ENCODE measurements around the gene LNX1.
A peak's percentile ranks its signal among the peaks of the same experiment; 100 is the strongest.

The LNX1 gene

GRCh38 chr4:53502094-53502493, 89.2 kb downstream of the LNX1 start:
- Histone ChIP-seq H3K27me3 (ENCODE audit: insufficient read depth, low read length) (no peaks in the 10 kb centered on the region), H3K79me2 (ENCODE audit: control insufficient read depth, insufficient read depth, low read length, unreplicated experiment) (no peaks in the 10 kb centered on the region), H3K4me3 (ENCODE audit: low read depth, low read length) (no peak overlapping the region), H3K36me3 (ENCODE audit: insufficient read depth, low read length) (no peaks in the 10 kb centered on the region), H2AFZ (ENCODE audit: low read length, unreplicated experiment) (no peak overlapping the region), H3K27ac (ENCODE audit: low read depth, low read length) (no peak overlapping the region), H3K4me1 (ENCODE audit: control insufficient read depth, insufficient read depth, low read length, unreplicated experiment) (peaks cover 5% of the 10 kb centered on the region)

- no peak overlapping the region for H3K27ac ChIP-seq (ENCODE audit: low read depth, low read length)
- no peaks in the 10 kb centered on the region for H3K27me3 ChIP-seq (ENCODE audit: insufficient read depth, low read length)
- no peaks in the 10 kb centered on the region for H3K4me1 ChIP-seq (ENCODE audit: control insufficient read depth, insufficient read depth, low read length, unreplicated experiment)
- H3K36me3 ChIP-seq (ENCODE audit: insufficient read depth, low read length), result no peaks in the 10 kb centered on the region
- no peak overlapping the region for H3K4me3 ChIP-seq (ENCODE audit: low read depth, low read length)
- no peak overlapping the region for H2AFZ ChIP-seq (ENCODE audit: low read length, unreplicated experiment)
- H3K79me2 ChIP-seq (ENCODE audit: control insufficient read depth, insufficient read depth, low read length, unreplicated experiment), result no peaks in the 10 kb centered on the region
Observed at GRCh38 chr4:53501561-53501960, 89.7 kb downstream of the LNX1 start.

GRCh38 chr4:53500546-53500945, 90.7 kb downstream of the LNX1 start:
- H3K36me3 ChIP-seq (ENCODE audit: insufficient read depth, low read length), result no peaks in the 10 kb centered on the region
- no peaks in the 10 kb centered on the region for H3K4me1 ChIP-seq (ENCODE audit: control insufficient read depth, insufficient read depth, low read length, unreplicated experiment)
- no peaks in the 10 kb centered on the region for H3K27me3 ChIP-seq (ENCODE audit: insufficient read depth, low read length)
- no peak overlapping the region for H3K27ac ChIP-seq (ENCODE audit: low read depth, low read length)
- H3K79me2 ChIP-seq (ENCODE audit: control insufficient read depth, insufficient read depth, low read length, unreplicated experiment), result no peaks in the 10 kb centered on the region
- no peak overlapping the region for H3K4me3 ChIP-seq (ENCODE audit: low read depth, low read length)
- no peak overlapping the region for H2AFZ ChIP-seq (ENCODE audit: low read length, unreplicated experiment)

GRCh38 chr4:53499791-53500190, 91.5 kb downstream of the LNX1 start:
- Histone ChIP-seq H3K4me3 (ENCODE audit: low read depth, low read length) (no peak overlapping the region), H3K4me1 (ENCODE audit: control insufficient read depth, insufficient read depth, low read length, unreplicated experiment) (no peaks in the 10 kb centered on the region), H3K27ac (ENCODE audit: low read depth, low read length) (no peak overlapping the region), H3K79me2 (ENCODE audit: control insufficient read depth, insufficient read depth, low read length, unreplicated experiment) (no peaks in the 10 kb centered on the region), H3K36me3 (ENCODE audit: insufficient read depth, low read length) (no peaks in the 10 kb centered on the region), H3K27me3 (ENCODE audit: insufficient read depth, low read length) (no peaks in the 10 kb centered on the region), H2AFZ (ENCODE audit: low read length, unreplicated experiment) (no peak overlapping the region)

- no peaks in the 10 kb centered on the region for H3K36me3 ChIP-seq (ENCODE audit: insufficient read depth, low read length)
- no peak overlapping the region for H2AFZ ChIP-seq (ENCODE audit: low read length, unreplicated experiment)
- H3K27me3 ChIP-seq (ENCODE audit: insufficient read depth, low read length), result no peaks in the 10 kb centered on the region
- H3K27ac ChIP-seq (ENCODE audit: low read depth, low read length), result no peak overlapping the region
- H3K4me1 ChIP-seq (ENCODE audit: control insufficient read depth, insufficient read depth, low read length, unreplicated experiment), result no peaks in the 10 kb centered on the region
- no peak overlapping the region for H3K4me3 ChIP-seq (ENCODE audit: low read depth, low read length)
- no peaks in the 10 kb centered on the region for H3K79me2 ChIP-seq (ENCODE audit: control insufficient read depth, insufficient read depth, low read length, unreplicated experiment)
Observed at GRCh38 chr4:53498706-53499105, 92.6 kb downstream of the LNX1 start.

- H3K27me3 ChIP-seq (ENCODE audit: insufficient read depth, low read length), result no peaks in the 10 kb centered on the region
- H3K27ac ChIP-seq (ENCODE audit: low read depth, low read length), result no peak overlapping the region
- H3K36me3 ChIP-seq (ENCODE audit: insufficient read depth, low read length), result no peaks in the 10 kb centered on the region
- no peaks in the 10 kb centered on the region for H3K4me1 ChIP-seq (ENCODE audit: control insufficient read depth, insufficient read depth, low read length, unreplicated experiment)
- H3K4me3 ChIP-seq (ENCODE audit: low read depth, low read length), result no peak overlapping the region
- no peak overlapping the region for H2AFZ ChIP-seq (ENCODE audit: low read length, unreplicated experiment)
- H3K79me2 ChIP-seq (ENCODE audit: control insufficient read depth, insufficient read depth, low read length, unreplicated experiment), result no peaks in the 10 kb centered on the region
Observed at GRCh38 chr4:53497487-53498244, 93.6 kb downstream of the LNX1 start.

GRCh38 chr4:53494851-53495250, 96.4 kb downstream of the LNX1 start:
- Histone ChIP-seq H3K4me3 (ENCODE audit: low read depth, low read length) (no peak overlapping the region), H3K27me3 (ENCODE audit: insufficient read depth, low read length) (no peaks in the 10 kb centered on the region), H3K4me1 (ENCODE audit: control insufficient read depth, insufficient read depth, low read length, unreplicated experiment) (peaks cover 14% of the 10 kb centered on the region), H3K79me2 (ENCODE audit: control insufficient read depth, insufficient read depth, low read length, unreplicated experiment) (no peaks in the 10 kb centered on the region), H3K27ac (ENCODE audit: low read depth, low read length) (no peak overlapping the region), H2AFZ (ENCODE audit: low read length, unreplicated experiment) (no peak overlapping the region), H3K36me3 (ENCODE audit: insufficient read depth, low read length) (no peaks in the 10 kb centered on the region)

- H3K4me3 ChIP-seq (ENCODE audit: low read depth, low read length), result peak overlapping the region; percentile 5; the same call in 1 of the 2 replicates
- H3K27ac ChIP-seq (ENCODE audit: low read depth, low read length), result peak overlapping the region; percentile 77
- no peaks in the 10 kb centered on the region for H3K27me3 ChIP-seq (ENCODE audit: insufficient read depth, low read length)
- H2AFZ ChIP-seq (ENCODE audit: low read length, unreplicated experiment), result peak overlapping the region; percentile 62
- peaks cover 28% of the 10 kb centered on the region for H3K4me1 ChIP-seq (ENCODE audit: control insufficient read depth, insufficient read depth, low read length, unreplicated experiment)
- no peaks in the 10 kb centered on the region for H3K36me3 ChIP-seq (ENCODE audit: insufficient read depth, low read length)
- H3K79me2 ChIP-seq (ENCODE audit: control insufficient read depth, insufficient read depth, low read length, unreplicated experiment), result no peaks in the 10 kb centered on the region
Observed at GRCh38 chr4:53490965-53491622, 100.2 kb downstream of the LNX1 start.

- Histone ChIP-seq H3K27me3 (ENCODE audit: insufficient read depth, low read length) (no peaks in the 10 kb centered on the region), H3K79me2 (ENCODE audit: control insufficient read depth, insufficient read depth, low read length, unreplicated experiment) (no peaks in the 10 kb centered on the region), H3K36me3 (ENCODE audit: insufficient read depth, low read length) (no peaks in the 10 kb centered on the region), H3K4me3 (ENCODE audit: low read depth, low read length) (peak overlapping the region; percentile 5; the same call in 1 of the 2 replicates), H3K4me1 (ENCODE audit: control insufficient read depth, insufficient read depth, low read length, unreplicated experiment) (peaks cover 28% of the 10 kb centered on the region), H2AFZ (ENCODE audit: low read length, unreplicated experiment) (peak overlapping the region; percentile 62), H3K27ac (ENCODE audit: low read depth, low read length) (peak overlapping the region; percentile 77)
Observed at GRCh38 chr4:53490161-53490956, 100.9 kb downstream of the LNX1 start.

GRCh38 chr4:53489279-53489889, 101.9 kb downstream of the LNX1 start:
- no peak overlapping the region for H3K4me3 ChIP-seq (ENCODE audit: low read depth, low read length)
- H3K27me3 ChIP-seq (ENCODE audit: insufficient read depth, low read length), result no peaks in the 10 kb centered on the region
- H3K79me2 ChIP-seq (ENCODE audit: control insufficient read depth, insufficient read depth, low read length, unreplicated experiment), result no peaks in the 10 kb centered on the region
- H3K36me3 ChIP-seq (ENCODE audit: insufficient read depth, low read length), result no peaks in the 10 kb centered on the region
- H3K27ac ChIP-seq (ENCODE audit: low read depth, low read length), result peak overlapping the region; percentile 77
- H2AFZ ChIP-seq (ENCODE audit: low read length, unreplicated experiment), result no peak overlapping the region
- peaks cover 34% of the 10 kb centered on the region for H3K4me1 ChIP-seq (ENCODE audit: control insufficient read depth, insufficient read depth, low read length, unreplicated experiment)
